K562 (cell line): ENCODE measurements around the gene SNCA. TPM values are rescaled to one million over a fixed set of nuclear protein-coding genes. Genes with fewer than 3 reads are reported as not detected.

ENCODE experiments used
- ATAC-seq: fragments of 200-7000 bp; cut with Tn5 transposase; 3 replicates; pipeline ENCODE4 v1.9.1; 2020; ENCODE audit warnings: moderate library complexity
- BruUV-seq: library from RNA; stranded (reverse); fragments of 400-500 nt; replicated peaks from 2 replicates; lab custom pipeline; 2021; lab: Mats Ljungman, UMichigan
- CTCF ChIA-PET: fragments of 300-600 bp; formaldehyde crosslinking; extraction: SDS; loops from one replicate; lab custom pipeline; 2021; ENCODE audit warnings: low intra/inter-chr PET ratio; lab: Yijun Ruan, JAX
- POLR2A ChIA-PET: fragments of 300-600, 350-650 bp; sonication (Branson Sonifier 250); formaldehyde crosslinking; extraction: SDS; loops from one replicate; lab custom pipeline; 2021; ENCODE audit warnings: antibody characterized with exemption, inconsistent platforms; lab: Yijun Ruan, JAX
- DNase-seq, 4 experiments: peaks; one replicate each; pipeline versions ENCODE4 v3.0.0 to v3.0.0-alpha.2; 2011 to 2018; ENCODE audit warnings: low spot score in 3 of 4, mixed read lengths in 3 of 4; ENCODE audit errors: extremely low read depth in 1 of 4
- FAIRE-seq: peaks from 2 replicates; lab custom pipeline; 2011; peaks lifted over from hg19 to GRCh38; lab: Jason Lieb, UNC
- H2AFZ ChIP-seq: 2 replicates; pipeline ENCODE4 v1.6.0; 2011; ENCODE audit warnings: low read depth, low read length, control low read depth, inconsistent platforms
- H3K27ac ChIP-seq: fragments of 200-600 bp; 3 replicates; pipeline ENCODE4 v1.8.0; 2011; ENCODE audit warnings: low read depth, mild to moderate bottlenecking, control low read depth, inconsistent platforms, low read length, moderate library complexity, mixed read lengths; ENCODE audit errors: extremely low read depth
- H3K27me3 ChIP-seq, 2 experiments: fragments of 300-600 bp in 1 of 2; 2 replicates in 1 of 2; 3 replicates in 1 of 2; pipeline versions ENCODE4 v1.6.0 to v1.8.0; 2011; ENCODE audit warnings: inconsistent platforms in 2 of 2, low read length in 2 of 2, mild to moderate bottlenecking in 1 of 2, mixed read lengths in 1 of 2, moderate library complexity in 1 of 2; ENCODE audit not compliant: control insufficient read depth in 2 of 2, insufficient read depth in 2 of 2
- H3K36me3 ChIP-seq: fragments of 300-600 bp; 3 replicates; pipeline ENCODE4 v1.8.0; 2011; ENCODE audit warnings: mild to moderate bottlenecking, low read length, inconsistent platforms; ENCODE audit not compliant: control insufficient read depth, insufficient read depth
- H3K4me1 ChIP-seq, 2 experiments: fragments of 200-600 bp in 1 of 2; replicated peaks in 1 of 2; 2 replicates in 1 of 2; 3 replicates in 1 of 2; pipeline versions ENCODE4 v1.5.1 to v1.8.0; 2011; ENCODE audit warnings: inconsistent platforms in 2 of 2, low read length in 2 of 2, mild to moderate bottlenecking in 1 of 2, mixed read lengths in 1 of 2, moderate library complexity in 1 of 2; ENCODE audit not compliant: control insufficient read depth in 2 of 2, insufficient read depth in 2 of 2
- H3K4me2 ChIP-seq: 2 replicates; pipeline ENCODE4 v1.6.1; 2011; ENCODE audit warnings: low read length, control low read depth, inconsistent platforms, mixed read lengths; ENCODE audit not compliant: insufficient read depth
- H3K4me3 ChIP-seq: fragments of 200-600 bp; sonication (generic), shearing (Covaris generic); 2 replicates; pipeline ENCODE4 v1.5.1; 2016; ENCODE audit warnings: control low read depth, inconsistent platforms
- H3K79me2 ChIP-seq: fragments of 200-600 bp; 3 replicates; pipeline ENCODE4 v1.8.0; 2011; ENCODE audit warnings: low read length, inconsistent platforms; ENCODE audit not compliant: control insufficient read depth, insufficient read depth
- H3K9ac ChIP-seq, 2 experiments: 2 replicates each; pipeline versions ENCODE4 v1.6.0 to v1.6.1; 2011; ENCODE audit warnings: low read depth in 2 of 2, low read length in 2 of 2, control low read depth in 1 of 2, inconsistent platforms in 1 of 2, mild to moderate bottlenecking in 1 of 2, mixed read lengths in 1 of 2; ENCODE audit not compliant: insufficient read depth in 1 of 2
- H3K9me1 ChIP-seq: one replicate; pipeline ENCODE4 v1.6.0; 2011; ENCODE audit warnings: inconsistent platforms, mild to moderate bottlenecking, low read length, moderate library complexity; ENCODE audit not compliant: control insufficient read depth, insufficient read depth
- H3K9me3 ChIP-seq: replicated peaks from 2 replicates; pipeline ENCODE4 v1.5.1; 2011; ENCODE audit warnings: low read depth, low read length, inconsistent platforms; ENCODE audit not compliant: control insufficient read depth, insufficient read depth
- H4K20me1 ChIP-seq: replicated peaks from 2 replicates; pipeline ENCODE4 v1.6.1; 2011; ENCODE audit warnings: low read length, inconsistent platforms, mixed read lengths; ENCODE audit not compliant: control insufficient read depth, insufficient read depth
- BRF2 ChIP-seq: IDR thresholded peaks from 3 replicates; pipeline ENCODE4 v1.6.1; 2011; ENCODE audit warnings: borderline replicate concordance, mild to moderate bottlenecking; ENCODE audit not compliant: insufficient read length, insufficient read depth
- CAMTA2 ChIP-seq: fragments of 250-450 bp; sonication (Bioruptor Pico); conservative IDR thresholded peaks from 2 replicates; pipeline ENCODE4 v1.5.1; 2022
- ELF1 ChIP-seq: fragments of 200-800 bp; sonication (Bioruptor generic); IDR thresholded peaks from 2 replicates; pipeline ENCODE4 v1.6.1; 2016; ENCODE audit warnings: missing genetic modification characterization, missing compliant biosample characterization
- ELK3 ChIP-seq: fragments of 450-650 bp; formaldehyde crosslinking; IDR thresholded peaks from 2 replicates; pipeline ENCODE4 v1.4.0; 2020; ENCODE audit warnings: mild to moderate bottlenecking
- EZH2 ChIP-seq: IDR thresholded peaks from 2 replicates; pipeline ENCODE4 v1.6.1; 2012; ENCODE audit warnings: low read depth, mild to moderate bottlenecking, inconsistent platforms, low read length, borderline replicate concordance
- HMG20A ChIP-seq: fragments of 450-650 bp; formaldehyde crosslinking; conservative IDR thresholded peaks from 2 replicates; pipeline ENCODE4 v1.4.0; 2020; ENCODE audit warnings: mild to moderate bottlenecking, mixed read lengths
- KAT2B ChIP-seq: IDR thresholded peaks from one replicate; pipeline ENCODE4 v1.6.1; 2012; ENCODE audit warnings: low read depth, mild to moderate bottlenecking, control low read depth, inconsistent platforms, low read length, moderate library complexity
- POLR2G ChIP-seq: fragments of 200-400 bp; formaldehyde crosslinking; IDR thresholded peaks from 2 replicates; pipeline ENCODE4 v1.6.1; 2017; ENCODE audit warnings: low read depth, mild to moderate bottlenecking, antibody characterized with exemption, low read length, moderate library complexity
- RFX1 ChIP-seq: fragments of 450-650 bp; IDR thresholded peaks from 2 replicates; pipeline ENCODE4 v1.6.1; 2016; ENCODE audit warnings: mild to moderate bottlenecking, moderate library complexity
- RNF2 ChIP-seq: sonication (generic); IDR thresholded peaks from 2 replicates; pipeline ENCODE4 v1.6.1; 2016
- SETDB1 ChIP-seq: IDR thresholded peaks from one replicate; pipeline ENCODE4 v1.6.1; 2012; ENCODE audit warnings: low read length, control low read depth, inconsistent platforms
- ZNF121 ChIP-seq: sonication (generic); formaldehyde crosslinking; conservative IDR thresholded peaks from 2 replicates; pipeline ENCODE4 v1.8.0; 2022; ENCODE audit warnings: missing genetic modification reagents
- ZNF253 ChIP-seq: fragments of 250-450 bp; sonication (Bioruptor Pico); conservative IDR thresholded peaks from 2 replicates; pipeline ENCODE4 v1.6.1; 2021; ENCODE audit warnings: mild to moderate bottlenecking
- ZNF449 ChIP-seq: fragments of 250-450 bp; sonication (Bioruptor Pico); IDR thresholded peaks from 2 replicates; pipeline ENCODE4 v1.8.0; 2022; ENCODE audit warnings: moderate library complexity, mild to moderate bottlenecking, inconsistent platforms
- WGBS: fragments of 100-300 bp; shearing (Covaris generic); methylation state at CpG from one replicate; pipeline ENCODE4 v1.1.6; 2016; ENCODE audit warnings: low coverage, mixed read lengths; ENCODE audit not compliant: insufficient coverage; ENCODE audit errors: missing lambda C conversion rate; 5-methylcytosine and 5-hydroxymethylcytosine counted together
- in situ Hi-C: fragments of 300-500 bp; cut with MboI; formaldehyde crosslinking; loops from 4 replicates; pipeline ENCODE4 v1.15.0; 2018; ENCODE audit warnings: inconsistent platforms, mixed read lengths
- intact Hi-C: fragments of 100-400 bp; cut with micrococcal nuclease; formaldehyde crosslinking; loops from 2 replicates; pipeline ENCODE4 v1.14.2; 2022
- polyA plus RNA-seq, 8 experiments: library from polyadenylated mRNA; depleted of rRNA in 4 of 8; stranded (reverse) in 5 of 8; unstranded in 3 of 8; fragments of >200 nt; fragmentation: Nextera tagmentation in 2 of 8; fragmentation: Illumina TruSeq in 1 of 8; extraction: Ambion mirVana in 2 of 8; extraction: Trizol in 1 of 8; gene quantifications; 2 replicates each; pipeline versions ENCODE4 v1.2.1 to v1.2.3, GENCODE V29; 2011 to 2014; ENCODE audit warnings: inconsistent platforms in 1 of 8, missing spikeins in 1 of 8
- total RNA-seq, 7 experiments: library from RNA; depleted of rRNA in 6 of 7; stranded (reverse); fragments of >200 nt in 6 of 7; fragmentation: Illumina TruSeq in 2 of 7; extraction: Trizol in 2 of 7; gene quantifications; 2 replicates each; pipeline versions ENCODE4 v1.2.1 to v1.2.3, GENCODE V29; 2011 to 2021; ENCODE audit warnings: low replicate concordance in 1 of 7

SNCA gene
- total and polyA plus RNA-seq, 9 of the 15 experiments (the other 6 are each of a cell fraction or from before 2014, with no cell fraction given) = 1.7 to 12.6 (median 3.6) TPM

GRCh38 chr4:89876548-89876947, 39.6 kb upstream of the SNCA start:
- ChIA-PET POLR2A (no interaction called here), CTCF (no interaction called here)
- ATAC-seq (no peak), DNase-seq (no peak), FAIRE-seq (no peak)
- no peak overlapping the region for H3K27ac ChIP-seq
- no TSS peak for BruUV-seq
- no peak for TF ChIP-seq BRF2
- TF ChIP-seq SETDB1 = no peak
- no peak for TF ChIP-seq KAT2B
- TF ChIP-seq POLR2G = no peak
- no peak for TF ChIP-seq ZNF121 (CRISPR knock-in tag)
- TF ChIP-seq CAMTA2 (CRISPR knock-in tag) = no peak
- H2AFZ ChIP-seq = no peak overlapping the region
- intact Hi-C loops (no loop called here), in situ Hi-C loops (no loop called here)
- no peak overlapping the region for H3K4me2 ChIP-seq
- no peaks in the 10 kb centered on the region for H3K9me3 ChIP-seq
- no peaks in the 10 kb centered on the region for H3K79me2 ChIP-seq
- no peak overlapping the region for H3K9ac ChIP-seq
- no peaks in the 10 kb centered on the region for H3K36me3 ChIP-seq
- no peaks in the 10 kb centered on the region for H3K9me1 ChIP-seq
- H3K4me3 ChIP-seq = no peak overlapping the region
- H3K27me3 ChIP-seq = no peaks in the 10 kb centered on the region
- H3K4me1 ChIP-seq = no peaks in the 10 kb centered on the region
- WGBS = 12% methylated on average over 3 of the region's 3 CpGs
- no peaks in the 10 kb centered on the region for H4K20me1 ChIP-seq

- no peaks in the 10 kb centered on the region for H3K36me3 ChIP-seq
- in situ Hi-C loops = no loop called here
- no peak overlapping the region for H3K9ac ChIP-seq
- no peaks in the 10 kb centered on the region for H3K27me3 ChIP-seq
- no peak for FAIRE-seq
- H3K4me1 ChIP-seq = no peaks in the 10 kb centered on the region
- BruUV-seq = no TSS peak
- 14% methylated on average over 1 of the region's 1 CpG for WGBS
- DNase-seq = no peak
- intact Hi-C loops = no loop called here
- ChIA-PET POLR2A (no interaction called here), CTCF (no interaction called here)
- no peaks in the 10 kb centered on the region for H3K79me2 ChIP-seq
- no peaks in the 10 kb centered on the region for H3K9me3 ChIP-seq
- no peak overlapping the region for H3K27ac ChIP-seq
- no peaks in the 10 kb centered on the region for H3K9me1 ChIP-seq
- no peak overlapping the region for H3K4me3 ChIP-seq
- ATAC-seq = no peak
- no peak for TF ChIP-seq ZNF449 (CRISPR knock-in tag)
- no peak for TF ChIP-seq EZH2
- TF ChIP-seq HMG20A = no peak
- TF ChIP-seq ZNF253 (CRISPR knock-in tag) = no peak
- TF ChIP-seq ELK3 = no peak
- no peak for TF ChIP-seq ELF1 (tag)
- TF ChIP-seq RNF2 = no peak
- TF ChIP-seq RFX1 = no peak
- no peak overlapping the region for H2AFZ ChIP-seq
- H3K4me2 ChIP-seq = no peak overlapping the region
- H4K20me1 ChIP-seq = no peaks in the 10 kb centered on the region
These were observed 34.2 kb upstream of the SNCA start for GRCh38 chr4:89871211-89871610.
